HG03196 (cell line): Measurements from ENCODE around the gene PLCB2.
A peak's percentile ranks its signal among the peaks of the same experiment; 100 is the strongest.

Experiments
- ATAC-seq: cut with Tn5 transposase; IDR thresholded peaks from one replicate; pipeline ENCODE4 v1.9.1; 2021; ENCODE audit not compliant: unreplicated experiment

PLCB2 gene

GRCh38 chr15:40325700-40326099 is 18.0 kb upstream of the PLCB2 start:
- no peak for ATAC-seq

GRCh38 chr15:40325188-40325587 is 17.5 kb upstream of the PLCB2 start:
- ATAC-seq, result no peak

GRCh38 chr15:40323953-40324937 is 16.5 kb upstream of the PLCB2 start:
- ATAC-seq, result peak; percentile 5

GRCh38 chr15:40323239-40323952 is 15.7 kb upstream of the PLCB2 start, which contains the start of gene INAFM2:
Gene INAFM2 (plus strand): TSS chr15:40323692. CDS start chr15:40324056, 364 bp downstream.
- peak; percentile 89 for ATAC-seq

GRCh38 chr15:40322531-40323238 is 14.9 kb upstream of the PLCB2 start:
- ATAC-seq, result no peak

- no peak for ATAC-seq
Observed at GRCh38 chr15:40320931-40321371, 13.2 kb upstream of the PLCB2 start.

- no peak for ATAC-seq
Observed at GRCh38 chr15:40320409-40320808, 12.7 kb upstream of the PLCB2 start.

- no peak for ATAC-seq
Observed at GRCh38 chr15:40317580-40317979, 9.8 kb upstream of the PLCB2 start.

GRCh38 chr15:40316931-40317330 is 9.2 kb upstream of the PLCB2 start:
- ATAC-seq, result no peak

GRCh38 chr15:40314723-40315276 is 7.1 kb upstream of the PLCB2 start:
- no peak for ATAC-seq

GRCh38 chr15:40313531-40314398 is 6.0 kb upstream of the PLCB2 start:
- no peak for ATAC-seq

- no peak for ATAC-seq
Observed at GRCh38 chr15:40312370-40313158, 4.8 kb upstream of the PLCB2 start.

GRCh38 chr15:40310993-40311392 is 3.3 kb upstream of the PLCB2 start:
- ATAC-seq, result no peak

GRCh38 chr15:40310001-40310959 is 2.5 kb upstream of the PLCB2 start:
- no peak for ATAC-seq

GRCh38 chr15:40309344-40309862 is 1.7 kb upstream of the PLCB2 start:
- ATAC-seq, result no peak

GRCh38 chr15:40306908-40307307 is 827 bp downstream of the PLCB2 start:
- ATAC-seq, result no peak

- ATAC-seq, result no peak
Observed at GRCh38 chr15:40306371-40306770, 1.4 kb downstream of the PLCB2 start.

- no peak for ATAC-seq
Observed at GRCh38 chr15:40305281-40305680, 2.5 kb downstream of the PLCB2 start.
